ENCODE measurements around the gene AMZ1. TPM values are rescaled to one million over a fixed set of nuclear protein-coding genes. Genes with fewer than 3 reads are reported as not detected.

AMZ1 gene
- total RNA-seq, 4 donors from 2014 or later, result 0.35 to 4.6 (median 4.4) TPM; not detected in 1

- Histone ChIP-seq H3K4me1 (no peaks in the 10 kb centered on the region), H3K27ac (no peak overlapping the region), H3K27me3 (no peaks in the 10 kb centered on the region), H3K36me3 (no peaks in the 10 kb centered on the region), H3K9me3 (no peaks in the 10 kb centered on the region), H3K4me3 (no peak overlapping the region)
- no peak for TF ChIP-seq POLR2A (IDR thresholded peaks at IDR 0.05)
- TF ChIP-seq, protein P1, sequence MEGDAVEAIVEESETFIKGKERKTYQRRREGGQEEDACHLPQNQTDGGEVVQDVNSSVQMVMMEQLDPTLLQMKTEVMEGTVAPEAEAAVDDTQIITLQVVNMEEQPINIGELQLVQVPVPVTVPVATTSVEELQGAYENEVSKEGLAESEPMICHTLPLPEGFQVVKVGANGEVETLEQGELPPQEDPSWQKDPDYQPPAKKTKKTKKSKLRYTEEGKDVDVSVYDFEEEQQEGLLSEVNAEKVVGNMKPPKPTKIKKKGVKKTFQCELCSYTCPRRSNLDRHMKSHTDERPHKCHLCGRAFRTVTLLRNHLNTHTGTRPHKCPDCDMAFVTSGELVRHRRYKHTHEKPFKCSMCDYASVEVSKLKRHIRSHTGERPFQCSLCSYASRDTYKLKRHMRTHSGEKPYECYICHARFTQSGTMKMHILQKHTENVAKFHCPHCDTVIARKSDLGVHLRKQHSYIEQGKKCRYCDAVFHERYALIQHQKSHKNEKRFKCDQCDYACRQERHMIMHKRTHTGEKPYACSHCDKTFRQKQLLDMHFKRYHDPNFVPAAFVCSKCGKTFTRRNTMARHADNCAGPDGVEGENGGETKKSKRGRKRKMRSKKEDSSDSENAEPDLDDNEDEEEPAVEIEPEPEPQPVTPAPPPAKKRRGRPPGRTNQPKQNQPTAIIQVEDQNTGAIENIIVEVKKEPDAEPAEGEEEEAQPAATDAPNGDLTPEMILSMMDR (IDR thresholded peaks at IDR 0.05), result peak; percentile 53 to 74 (median 68)
- intact Hi-C loops (cut with DNase I; ENCODE audit: low total_unique reads), result no loop called here
- DNase-seq, result peak; percentile 43 to 57
Measured at GRCh38 chr7:2709553-2710285, 21.7 kb downstream of the AMZ1 start.

- DNase-seq, result no peak
- no peaks in the 10 kb centered on the region for H3K36me3 ChIP-seq
- H3K9me3 ChIP-seq, result no peaks in the 10 kb centered on the region
- intact Hi-C loops (cut with DNase I; ENCODE audit: low total_unique reads), result no loop called here
- H3K27me3 ChIP-seq, result no peaks in the 10 kb centered on the region
- no peaks in the 10 kb centered on the region for H3K4me1 ChIP-seq
- no peak overlapping the region for H3K4me3 ChIP-seq
- H3K27ac ChIP-seq, result no peak overlapping the region
- TF ChIP-seq, protein P1 (IDR thresholded peaks at IDR 0.05), result no peak
- no peak for TF ChIP-seq POLR2A (IDR thresholded peaks at IDR 0.05)
Measured at GRCh38 chr7:2710286-2710655, 22.3 kb downstream of the AMZ1 start.

DNA sequence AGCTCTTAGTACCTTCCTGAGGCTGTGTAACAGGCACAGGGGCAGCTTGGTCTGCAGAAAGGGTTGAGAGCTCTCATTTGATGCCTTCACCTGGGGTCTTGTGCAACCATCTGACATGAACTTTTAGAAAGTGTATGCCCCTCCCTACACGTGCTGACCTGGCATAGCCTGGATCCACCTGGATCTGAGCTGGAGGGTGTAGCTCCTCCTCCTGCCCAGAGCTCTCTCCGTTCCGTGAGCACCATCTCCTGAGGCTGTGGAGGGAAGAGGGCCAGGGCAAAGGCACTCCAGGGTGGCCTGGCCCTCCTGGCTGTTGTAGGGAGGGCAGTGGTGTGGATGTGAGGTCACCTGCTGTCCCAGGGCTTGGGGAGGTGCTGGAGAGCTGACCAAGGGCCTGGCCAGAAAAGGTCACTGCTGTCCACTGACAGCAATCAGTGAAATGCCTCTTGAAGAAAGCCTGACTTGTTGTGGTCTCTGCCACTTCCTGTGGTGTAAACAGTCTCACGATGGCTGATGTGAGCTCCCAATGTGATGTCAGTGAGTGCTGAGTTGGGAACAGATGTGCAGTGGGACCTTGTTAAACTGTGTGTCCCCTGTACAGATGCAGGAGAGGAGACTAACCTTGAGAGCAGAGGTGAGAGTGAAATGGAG lies 23.0 kb downstream of the AMZ1 start:
- DNase-seq, result no peak
- H3K27me3 ChIP-seq, result no peaks in the 10 kb centered on the region
- intact Hi-C loops (cut with DNase I; ENCODE audit: low total_unique reads), result no loop called here
- TF ChIP-seq, protein P1 (IDR thresholded peaks at IDR 0.05), result no peak
- no peak for TF ChIP-seq POLR2A (IDR thresholded peaks at IDR 0.05)
- H3K27ac ChIP-seq, result no peak overlapping the region
- no peaks in the 10 kb centered on the region for H3K4me1 ChIP-seq
- no peaks in the 10 kb centered on the region for H3K9me3 ChIP-seq
- no peak overlapping the region for H3K4me3 ChIP-seq
- no peaks in the 10 kb centered on the region for H3K36me3 ChIP-seq

GRCh38 chr7:2711895-2712675 lies 24.1 kb downstream of the AMZ1 start:
- TF ChIP-seq, protein P1 (IDR thresholded peaks at IDR 0.05), result no peak
- no peak for TF ChIP-seq POLR2A (IDR thresholded peaks at IDR 0.05)
- Histone ChIP-seq H3K9me3 (no peaks in the 10 kb centered on the region), H3K36me3 (no peaks in the 10 kb centered on the region), H3K4me3 (no peak overlapping the region), H3K4me1 (peaks cover 0 to 2% of the 10 kb centered on the region in 2 donors), H3K27me3 (no peaks in the 10 kb centered on the region), H3K27ac (no peak overlapping the region)
- intact Hi-C loops (cut with DNase I; ENCODE audit: low total_unique reads), result no loop called here
- no peak for DNase-seq

GRCh38 chr7:2713370-2713769 lies 25.4 kb downstream of the AMZ1 start:
- intact Hi-C loops (cut with DNase I; ENCODE audit: low total_unique reads), result no loop called here
- Histone ChIP-seq H3K27ac (no peak overlapping the region), H3K27me3 (no peaks in the 10 kb centered on the region), H3K36me3 (no peaks in the 10 kb centered on the region), H3K4me3 (no peak overlapping the region), H3K9me3 (no peaks in the 10 kb centered on the region), H3K4me1 (peaks cover 0 to 5% of the 10 kb centered on the region in 2 donors)
- no peak for DNase-seq
- TF ChIP-seq, protein P1 (IDR thresholded peaks at IDR 0.05), result no peak
- TF ChIP-seq POLR2A (IDR thresholded peaks at IDR 0.05), result no peak
